ENCODE data around the gene USH2A.

- TF ChIP-seq CTCF (IDR thresholded peaks at IDR 0.05; ENCODE audit: insufficient read depth, low read length, poor library complexity, severe bottlenecking) (no peak), EZH2phosphoT487 (conservative IDR thresholded peaks at IDR 0.05; ENCODE audit: low read length) (no peak)
Observed at GRCh38 chr1:215589650-215590435, 833.4 kb downstream of the USH2A start.

All from SU-DHL-6 (cell line).